Measurements from ENCODE around the gene SLC25A23. TPM values are rescaled to one million over a fixed set of nuclear protein-coding genes. Genes with fewer than 3 reads are reported as not detected.

Gene SLC25A23
- total and polyA plus RNA-seq, 4 donors, result 9.3 to 34.6 (median 22.7) TPM

DNA sequence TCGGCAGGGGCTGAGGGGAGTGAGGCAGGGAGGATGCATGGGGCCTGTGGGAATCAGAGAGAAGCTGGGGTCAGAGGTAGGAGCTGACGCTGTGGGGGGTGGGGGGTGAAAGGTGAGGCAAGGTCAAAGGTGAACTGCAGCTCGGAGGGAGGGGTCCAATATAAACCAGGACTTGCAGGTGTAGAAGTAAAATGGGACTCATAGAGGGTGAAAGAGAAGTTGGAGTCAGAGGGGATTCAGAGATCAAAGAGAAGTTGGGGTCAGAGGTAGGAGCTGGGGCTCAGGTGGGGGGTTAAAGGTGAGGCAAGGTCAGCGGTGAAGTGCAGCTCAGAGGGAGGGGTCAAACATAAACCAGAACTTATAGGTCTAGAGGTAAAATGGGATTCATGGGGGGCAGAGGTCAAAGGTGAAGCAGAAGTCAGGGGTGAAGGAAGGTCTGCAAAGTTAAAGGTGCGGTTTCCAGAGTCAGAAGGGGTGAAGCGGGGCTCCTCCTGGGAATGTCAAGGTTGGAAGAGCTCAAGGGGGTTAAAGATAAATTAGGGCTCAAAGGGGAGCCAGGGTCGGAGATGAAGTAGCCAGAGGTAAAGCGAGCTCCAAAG lies 34.9 kb upstream of the SLC25A23 start:
- WGBS, result 78% methylated on average over 8 of the region's 8 CpGs
- Histone ChIP-seq H3K9ac (ENCODE audit: low read depth in 1 of 2, low read length in 2 of 2) (no peak overlapping the region), H3K27ac (ENCODE audit: low read depth in 1 of 2, low read length in 2 of 2) (no peak overlapping the region), H3K36me3 (ENCODE audit: control insufficient read depth in 4 of 4, insufficient read depth in 3 of 4, low read depth in 1 of 4, low read length in 3 of 4) (no peaks in the 10 kb centered on the region), H3K4me3 (ENCODE audit: low read depth in 1 of 3, low read length in 3 of 3) (no peak overlapping the region), H3K4me1 (ENCODE audit: control insufficient read depth in 4 of 4, insufficient read depth in 4 of 4, low read length in 3 of 4) (no peaks in the 10 kb centered on the region), H3K27me3 (ENCODE audit: control insufficient read depth in 4 of 4, insufficient read depth in 4 of 4, low read length in 3 of 4) (no peaks in the 10 kb centered on the region), H3K9me3 (ENCODE audit: control insufficient read depth in 4 of 4, low read length in 3 of 4) (peaks cover 0 to 11% (median 6%) of the 10 kb centered on the region in 4 donors)
- DNase-seq (ENCODE audit: low spot score), result no peak
- no peak for TF ChIP-seq YY1 (IDR thresholded peaks at IDR 0.05)
- peak; percentile 37 for TF ChIP-seq NR2F2 (IDR thresholded peaks at IDR 0.05)
- no peak for TF ChIP-seq HNF4G (IDR thresholded peaks at IDR 0.05)
- no peak for TF ChIP-seq RAD21 (IDR thresholded peaks at IDR 0.05)
- no peak for TF ChIP-seq RXRA (IDR thresholded peaks at IDR 0.05)
- TF ChIP-seq, protein P1, sequence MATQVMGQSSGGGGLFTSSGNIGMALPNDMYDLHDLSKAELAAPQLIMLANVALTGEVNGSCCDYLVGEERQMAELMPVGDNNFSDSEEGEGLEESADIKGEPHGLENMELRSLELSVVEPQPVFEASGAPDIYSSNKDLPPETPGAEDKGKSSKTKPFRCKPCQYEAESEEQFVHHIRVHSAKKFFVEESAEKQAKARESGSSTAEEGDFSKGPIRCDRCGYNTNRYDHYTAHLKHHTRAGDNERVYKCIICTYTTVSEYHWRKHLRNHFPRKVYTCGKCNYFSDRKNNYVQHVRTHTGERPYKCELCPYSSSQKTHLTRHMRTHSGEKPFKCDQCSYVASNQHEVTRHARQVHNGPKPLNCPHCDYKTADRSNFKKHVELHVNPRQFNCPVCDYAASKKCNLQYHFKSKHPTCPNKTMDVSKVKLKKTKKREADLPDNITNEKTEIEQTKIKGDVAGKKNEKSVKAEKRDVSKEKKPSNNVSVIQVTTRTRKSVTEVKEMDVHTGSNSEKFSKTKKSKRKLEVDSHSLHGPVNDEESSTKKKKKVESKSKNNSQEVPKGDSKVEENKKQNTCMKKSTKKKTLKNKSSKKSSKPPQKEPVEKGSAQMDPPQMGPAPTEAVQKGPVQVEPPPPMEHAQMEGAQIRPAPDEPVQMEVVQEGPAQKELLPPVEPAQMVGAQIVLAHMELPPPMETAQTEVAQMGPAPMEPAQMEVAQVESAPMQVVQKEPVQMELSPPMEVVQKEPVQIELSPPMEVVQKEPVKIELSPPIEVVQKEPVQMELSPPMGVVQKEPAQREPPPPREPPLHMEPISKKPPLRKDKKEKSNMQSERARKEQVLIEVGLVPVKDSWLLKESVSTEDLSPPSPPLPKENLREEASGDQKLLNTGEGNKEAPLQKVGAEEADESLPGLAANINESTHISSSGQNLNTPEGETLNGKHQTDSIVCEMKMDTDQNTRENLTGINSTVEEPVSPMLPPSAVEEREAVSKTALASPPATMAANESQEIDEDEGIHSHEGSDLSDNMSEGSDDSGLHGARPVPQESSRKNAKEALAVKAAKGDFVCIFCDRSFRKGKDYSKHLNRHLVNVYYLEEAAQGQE (IDR thresholded peaks at IDR 0.05), result no peak
- TF ChIP-seq GABPA (IDR thresholded peaks at IDR 0.05 in 1 of 2, conservative IDR thresholded peaks at IDR 0.05 in 1 of 2), result no peak
- TF ChIP-seq, protein P2, sequence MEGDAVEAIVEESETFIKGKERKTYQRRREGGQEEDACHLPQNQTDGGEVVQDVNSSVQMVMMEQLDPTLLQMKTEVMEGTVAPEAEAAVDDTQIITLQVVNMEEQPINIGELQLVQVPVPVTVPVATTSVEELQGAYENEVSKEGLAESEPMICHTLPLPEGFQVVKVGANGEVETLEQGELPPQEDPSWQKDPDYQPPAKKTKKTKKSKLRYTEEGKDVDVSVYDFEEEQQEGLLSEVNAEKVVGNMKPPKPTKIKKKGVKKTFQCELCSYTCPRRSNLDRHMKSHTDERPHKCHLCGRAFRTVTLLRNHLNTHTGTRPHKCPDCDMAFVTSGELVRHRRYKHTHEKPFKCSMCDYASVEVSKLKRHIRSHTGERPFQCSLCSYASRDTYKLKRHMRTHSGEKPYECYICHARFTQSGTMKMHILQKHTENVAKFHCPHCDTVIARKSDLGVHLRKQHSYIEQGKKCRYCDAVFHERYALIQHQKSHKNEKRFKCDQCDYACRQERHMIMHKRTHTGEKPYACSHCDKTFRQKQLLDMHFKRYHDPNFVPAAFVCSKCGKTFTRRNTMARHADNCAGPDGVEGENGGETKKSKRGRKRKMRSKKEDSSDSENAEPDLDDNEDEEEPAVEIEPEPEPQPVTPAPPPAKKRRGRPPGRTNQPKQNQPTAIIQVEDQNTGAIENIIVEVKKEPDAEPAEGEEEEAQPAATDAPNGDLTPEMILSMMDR (IDR thresholded peaks at IDR 0.05; ENCODE audit: low read depth, low read length, missing input control), result no peak

- TF ChIP-seq SP1 (IDR thresholded peaks at IDR 0.05), result no peak
- TF ChIP-seq GABPA (IDR thresholded peaks at IDR 0.05 in 1 of 2, conservative IDR thresholded peaks at IDR 0.05 in 1 of 2), result no peak
- no peak overlapping the region for H3K27ac ChIP-seq (ENCODE audit: low read depth in 1 of 2, low read length in 2 of 2)
- 83% methylated on average over 4 of the region's 4 CpGs for WGBS
Observed at GRCh38 chr19:6491802-6492592, 32.4 kb upstream of the SLC25A23 start.

GRCh38 chr19:6490134-6490533 lies 30.5 kb upstream of the SLC25A23 start:
- Histone ChIP-seq H3K36me3 (ENCODE audit: control insufficient read depth in 4 of 4, insufficient read depth in 3 of 4, low read depth in 1 of 4, low read length in 3 of 4) (no peaks in the 10 kb centered on the region), H3K9ac (ENCODE audit: low read depth in 1 of 2, low read length in 2 of 2) (no peak overlapping the region), H3K4me1 (ENCODE audit: control insufficient read depth in 4 of 4, insufficient read depth in 4 of 4, low read length in 3 of 4) (no peaks in the 10 kb centered on the region), H3K4me3 (ENCODE audit: low read depth in 1 of 3, low read length in 3 of 3) (no peak overlapping the region), H3K27ac (ENCODE audit: low read depth in 1 of 2, low read length in 2 of 2) (no peak overlapping the region), H3K27me3 (ENCODE audit: control insufficient read depth in 4 of 4, insufficient read depth in 4 of 4, low read length in 3 of 4) (no peaks in the 10 kb centered on the region), H3K9me3 (ENCODE audit: control insufficient read depth in 4 of 4, low read length in 3 of 4) (peaks cover 0 to 11% (median 6%) of the 10 kb centered on the region in 4 donors)
- DNase-seq (ENCODE audit: low spot score), result no peak
- 65% methylated on average over 2 of the region's 2 CpGs for WGBS
- no peak for TF ChIP-seq SP1 (IDR thresholded peaks at IDR 0.05)
- TF ChIP-seq JUND (IDR thresholded peaks at IDR 0.05), result no peak

More at GRCh38 chr19:6491802-6492592, 32.4 kb upstream of the SLC25A23 start:
- Histone ChIP-seq H3K4me1 (ENCODE audit: control insufficient read depth in 4 of 4, insufficient read depth in 4 of 4, low read length in 3 of 4) (no peaks in the 10 kb centered on the region), H3K9ac (ENCODE audit: low read depth in 1 of 2, low read length in 2 of 2) (no peak overlapping the region), H3K4me3 (ENCODE audit: low read depth in 1 of 3, low read length in 3 of 3) (no peak overlapping the region), H3K9me3 (ENCODE audit: control insufficient read depth in 4 of 4, low read length in 3 of 4) (peaks cover 0 to 11% (median 6%) of the 10 kb centered on the region in 4 donors), H3K36me3 (ENCODE audit: control insufficient read depth in 4 of 4, insufficient read depth in 3 of 4, low read depth in 1 of 4, low read length in 3 of 4) (no peaks in the 10 kb centered on the region), H3K27me3 (ENCODE audit: control insufficient read depth in 4 of 4, insufficient read depth in 4 of 4, low read length in 3 of 4) (no peaks in the 10 kb centered on the region)
- DNase-seq (ENCODE audit: low spot score), result no peak
